ENCODE data around the gene EXD3.
"Not testable (repeated sequence)": the region's sequence is repeated elsewhere in the genome, so short reads cannot be mapped to it uniquely, and the experiment has no call there.

EXD3 gene

GRCh38 chr9:137354845-137355760 is 67.9 kb downstream of the EXD3 start:
- no peak for DNase-seq

- no peak for DNase-seq
Observed at GRCh38 chr9:137354153-137354844, 68.7 kb downstream of the EXD3 start.

- no peak for DNase-seq
Observed at GRCh38 chr9:137353223-137354152, 69.5 kb downstream of the EXD3 start.

DNA sequence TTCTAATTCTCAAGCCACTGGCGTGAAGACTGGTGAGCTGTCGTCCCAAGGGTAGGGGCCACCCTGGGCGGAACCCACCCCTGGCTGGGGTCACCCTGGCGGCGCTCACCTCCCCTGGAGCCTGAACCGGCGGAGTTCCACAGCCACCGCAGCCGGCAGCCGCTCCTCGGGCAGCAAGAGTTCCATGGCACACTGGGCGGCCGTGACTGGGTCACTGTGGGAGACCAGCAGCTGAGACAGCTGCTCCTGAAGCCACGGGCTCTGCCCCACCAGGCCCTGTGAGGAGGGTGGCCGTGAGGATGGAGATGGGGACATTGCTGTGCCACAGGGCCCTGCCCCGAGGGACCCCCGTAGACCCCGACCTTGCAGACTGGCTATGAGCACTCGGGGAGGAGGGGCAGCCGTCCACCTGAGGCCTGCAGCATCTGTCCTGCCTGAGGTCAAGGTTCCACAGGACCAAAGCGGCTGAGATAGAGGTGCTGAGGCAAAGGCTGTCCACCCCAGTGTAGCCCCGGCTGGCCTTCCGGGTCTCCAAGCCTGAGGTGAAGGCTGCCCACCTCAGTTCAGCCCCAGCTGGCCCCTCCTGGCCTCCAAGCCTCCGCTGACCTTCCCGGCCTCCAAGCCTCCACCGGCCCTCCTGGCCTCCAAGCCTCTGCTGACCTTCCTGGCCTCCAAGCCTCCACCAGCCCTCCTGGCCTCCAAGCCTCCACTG is 70.3 kb downstream of the EXD3 start:
- DNase-seq, result no peak

DNA sequence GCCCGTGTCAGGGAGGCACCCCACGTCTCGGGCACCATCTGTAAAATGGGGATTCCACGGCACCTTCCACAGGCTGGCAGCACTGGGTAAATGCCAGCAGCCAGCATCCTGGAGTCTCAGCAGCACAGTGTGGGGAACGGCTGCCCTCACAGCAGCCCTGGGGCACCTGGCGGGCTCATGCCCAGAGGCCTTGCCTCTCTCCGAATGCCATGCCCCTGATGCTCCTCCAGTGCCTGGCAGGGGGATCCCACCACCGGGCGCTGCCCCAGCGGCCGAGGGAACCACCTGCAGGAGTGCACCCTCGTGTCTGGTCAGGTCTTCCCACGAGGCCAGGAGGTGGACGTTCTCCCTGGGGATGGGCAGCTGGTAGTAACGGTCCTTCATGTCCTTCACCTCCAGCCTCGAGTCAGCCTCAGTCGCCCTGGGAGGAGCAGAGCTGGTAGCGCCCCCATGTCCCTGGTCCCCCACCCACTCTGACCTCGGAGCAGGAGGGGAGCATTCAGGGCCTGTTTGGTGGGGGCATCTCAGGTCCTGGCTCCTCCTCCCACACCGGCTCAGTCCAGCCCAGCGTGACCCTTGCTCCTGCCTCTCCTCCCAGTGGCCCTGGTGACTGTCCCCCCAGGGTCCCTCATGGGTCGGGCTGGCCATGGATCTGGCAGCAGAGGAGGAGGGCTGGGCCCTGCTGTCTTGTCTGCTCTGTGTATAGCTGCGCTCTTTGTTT is 71.0 kb downstream of the EXD3 start:
- no peak for DNase-seq

DNA sequence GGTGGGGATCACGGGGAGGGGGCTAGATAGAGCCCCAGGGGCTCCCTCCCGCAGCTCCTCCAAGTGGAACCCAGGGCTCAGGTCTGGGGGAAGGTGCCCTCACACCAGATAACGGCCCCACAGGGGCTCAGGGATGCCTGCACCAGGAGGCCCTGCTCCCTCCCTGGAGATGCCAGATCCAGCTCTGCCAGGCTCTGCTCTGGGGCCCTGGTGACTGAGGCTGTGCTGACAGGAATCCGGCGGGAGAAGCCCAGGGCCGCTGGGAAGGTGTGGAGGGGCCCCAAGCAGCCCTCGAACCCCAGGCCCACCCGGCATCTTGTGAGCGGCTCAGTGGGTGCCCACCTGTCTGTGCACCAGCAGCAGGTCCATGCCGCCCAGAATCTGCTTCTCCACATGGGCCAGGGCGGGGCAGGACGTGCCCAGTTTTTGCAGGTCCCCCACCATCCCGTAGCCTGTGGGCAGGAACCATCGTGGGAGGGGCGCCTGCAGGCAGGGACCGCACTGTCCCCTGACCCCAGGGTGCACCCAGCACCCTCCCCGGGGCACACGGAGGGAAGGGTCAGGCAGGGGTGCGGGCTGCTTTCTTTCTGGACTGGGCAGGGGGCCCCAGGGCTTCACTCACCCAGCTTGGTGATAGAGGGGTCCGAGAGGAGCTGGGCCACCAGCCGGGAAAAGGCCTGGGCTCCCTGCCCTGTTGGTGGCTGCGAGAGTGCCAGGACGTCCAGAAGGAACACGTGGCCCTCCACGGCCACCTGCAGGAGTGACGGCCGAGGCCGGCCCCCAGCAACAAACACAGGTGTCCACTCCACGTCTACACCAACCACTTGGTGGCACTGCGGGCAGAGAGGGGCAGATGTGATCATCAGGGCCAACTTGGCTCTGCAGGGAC is 72.0 kb downstream of the EXD3 start:
- DNase-seq, result no peak

GRCh38 chr9:137349471-137350033 is 73.4 kb downstream of the EXD3 start:
- DNase-seq, result no peak

DNA sequence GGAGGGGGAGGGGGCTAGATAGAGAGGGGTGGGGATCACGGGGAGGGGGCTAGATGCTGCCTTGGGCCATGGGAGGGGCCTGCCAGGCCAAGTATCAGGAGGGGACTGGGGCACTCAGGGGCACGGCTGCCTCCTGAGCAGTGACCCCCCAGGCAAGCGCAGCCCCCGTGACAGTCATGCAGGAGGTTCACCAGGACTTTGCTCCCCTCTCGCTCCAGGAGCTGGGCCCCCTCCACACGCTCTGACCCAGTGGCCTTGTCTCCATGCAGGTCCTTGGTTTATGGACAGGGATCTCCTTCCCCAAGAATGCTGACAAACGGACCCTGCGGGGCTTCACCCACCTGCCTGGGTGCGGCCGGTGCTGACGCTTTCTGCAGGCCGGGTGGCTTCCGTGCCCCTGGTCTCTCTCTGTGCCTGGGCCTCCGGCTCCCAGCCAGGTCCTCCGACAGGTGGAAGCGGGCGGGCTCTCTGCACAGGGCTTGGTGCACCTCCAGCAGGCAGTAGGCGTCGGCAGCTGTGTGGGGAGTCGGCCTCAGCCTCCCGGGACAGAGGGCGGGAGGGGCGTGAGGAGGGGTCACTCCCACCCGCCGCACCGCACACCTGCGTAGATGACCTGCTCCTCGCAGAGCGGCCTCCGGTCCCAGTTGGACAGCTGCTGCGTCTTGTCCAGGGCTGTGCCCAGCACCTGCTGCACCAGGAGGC is 74.0 kb downstream of the EXD3 start:
- no peak for DNase-seq

DNA sequence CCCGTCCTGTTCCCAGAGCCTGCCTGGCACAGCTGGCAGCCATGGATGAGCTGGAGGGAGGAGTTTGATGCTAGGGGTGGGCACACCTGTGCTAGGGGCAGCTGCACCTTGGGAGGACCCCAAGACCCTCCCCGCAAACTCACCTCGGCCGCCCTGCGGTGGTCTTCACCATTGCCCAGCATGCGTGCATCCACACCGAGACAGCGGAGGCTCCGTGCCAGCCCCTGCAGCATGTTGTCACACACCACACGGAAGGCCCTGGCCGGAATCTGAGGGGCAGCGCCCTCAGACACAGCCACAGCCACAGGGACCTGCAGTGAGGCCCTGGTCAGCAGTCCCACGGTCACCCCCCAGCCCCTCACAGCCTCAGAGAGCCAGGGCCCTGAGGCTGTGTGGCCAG is 75.0 kb downstream of the EXD3 start:
- DNase-seq, result no peak

DNA sequence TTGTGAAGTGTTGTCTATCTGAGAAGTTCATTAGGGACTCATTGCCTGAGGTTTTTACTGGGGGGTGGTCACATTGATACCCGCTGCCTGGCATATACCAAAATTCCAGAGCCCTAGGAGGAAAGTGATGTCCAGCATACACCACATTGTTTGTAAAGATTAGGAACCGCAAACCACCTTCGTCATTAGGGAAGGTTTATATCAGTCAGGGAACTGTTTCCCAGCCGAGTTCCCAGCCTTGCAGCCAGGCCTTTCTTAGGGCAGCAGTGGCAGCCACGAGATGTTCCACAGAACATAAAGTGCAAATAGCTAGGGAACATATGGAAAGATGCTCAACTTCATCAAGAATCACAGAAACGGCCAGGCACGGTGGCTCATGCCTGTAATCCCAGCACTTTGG is 80.5 kb downstream of the EXD3 start:
- DNase-seq, result no peak

GRCh38 chr9:137341227-137341626 is 81.7 kb downstream of the EXD3 start:
- no peak for DNase-seq

DNA sequence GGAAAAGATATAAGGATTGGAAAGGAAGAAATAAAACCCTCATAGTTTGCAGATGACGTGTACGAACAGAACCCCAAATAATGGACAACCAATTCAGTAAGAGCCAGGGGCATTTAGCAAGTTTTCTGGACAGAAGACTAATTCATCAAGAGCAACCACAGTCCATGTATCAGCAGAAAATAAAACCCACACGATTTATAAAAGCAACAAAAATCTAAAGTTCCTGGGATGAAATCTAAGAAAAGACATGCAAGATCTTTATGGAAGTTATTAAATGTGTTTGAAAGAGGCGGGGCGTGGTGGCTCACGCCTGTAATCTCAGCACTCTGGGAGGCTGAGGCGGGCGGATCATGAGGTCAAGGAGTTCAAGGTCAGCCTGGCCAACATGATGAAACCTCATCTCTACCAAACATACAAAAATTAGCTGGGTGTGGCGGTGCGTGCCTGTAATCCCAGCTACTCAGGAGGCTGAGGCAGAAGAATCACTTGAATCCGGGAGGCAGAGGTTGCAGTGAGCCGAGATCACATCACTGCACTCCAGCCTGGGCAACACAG is 83.0 kb downstream of the EXD3 start:
- DNase-seq, result not testable (repeated sequence)

GRCh38 chr9:137339045-137339907 is 83.7 kb downstream of the EXD3 start:
- DNase-seq, result no peak

GRCh38 chr9:137336735-137337134 is 86.2 kb downstream of the EXD3 start:
- DNase-seq, result no peak

GRCh38 chr9:137333016-137333671 is 89.8 kb downstream of the EXD3 start:
- DNase-seq, result no peak

DNA sequence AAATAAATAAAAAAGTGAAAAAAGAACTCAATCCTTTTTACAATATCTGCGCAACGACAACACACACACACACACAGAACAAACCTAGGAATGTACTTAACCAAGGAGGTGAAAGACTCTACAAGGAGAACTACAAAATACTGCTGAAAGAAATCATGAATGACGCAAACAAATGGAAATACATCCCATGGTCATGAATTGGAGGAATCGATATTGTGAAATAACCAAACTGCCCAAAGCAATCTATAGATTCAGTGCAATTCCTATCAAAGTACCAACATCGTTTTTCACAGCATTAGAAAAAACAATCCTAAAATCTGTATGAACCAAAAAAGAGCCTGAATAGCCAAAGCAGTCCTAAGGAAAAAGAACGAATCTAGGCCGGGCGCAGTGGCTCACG is 91.0 kb downstream of the EXD3 start:
- no peak for DNase-seq

GRCh38 chr9:137330689-137331088 is 92.3 kb downstream of the EXD3 start:
- DNase-seq, result no peak

DNA sequence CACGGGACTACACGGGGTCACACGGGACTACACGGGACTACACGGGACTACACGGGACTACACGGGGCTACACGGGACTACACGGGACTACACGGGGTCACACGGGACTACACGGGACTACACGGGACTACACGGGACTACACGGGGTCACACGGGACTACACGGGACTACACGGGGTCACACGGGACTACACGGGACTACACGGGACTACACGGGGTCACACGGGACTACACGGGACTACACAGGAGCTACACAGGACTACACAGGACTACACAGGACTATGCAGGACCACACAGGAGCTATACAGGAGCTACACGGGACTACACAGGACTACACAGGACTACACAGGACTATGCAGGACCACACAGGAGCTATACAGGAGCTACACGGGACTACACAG is 93.4 kb downstream of the EXD3 start:
- DNase-seq, result not testable (repeated sequence)
